Activated CD4-positive, alpha-beta memory T cell treated with anti-CD3 and anti-CD28 coated beads for 36 hours (primary cell): ENCODE results near the gene HIC1. TPM values are rescaled to one million over a fixed set of nuclear protein-coding genes. Genes with fewer than 3 reads are reported as not detected.

Experiments
- CTCF ChIA-PET: fragments of 350-600 bp; sonication (Branson Sonifier 250); formaldehyde crosslinking; loops from one replicate; lab custom pipeline; 2021; ENCODE audit warnings: antibody characterized with exemption, inconsistent platforms; lab: Charles Lee
- POLR2A ChIA-PET: fragments of 350-600 bp; sonication (Branson Sonifier 250); formaldehyde crosslinking; loops from one replicate; lab custom pipeline; 2021; ENCODE audit warnings: antibody characterized with exemption; lab: Charles Lee
- DNase-seq: peaks from one replicate; pipeline ENCODE4 v3.0.0-alpha.2; 2020
- H3K27ac Mint-ChIP-seq: one replicate; pipeline ENCODE4 v1.8.0; 2021; ENCODE audit warnings: mixed read lengths
- H3K27me3 Mint-ChIP-seq: one replicate; pipeline ENCODE4 v1.8.0; 2021; ENCODE audit warnings: mixed read lengths
- H3K36me3 Mint-ChIP-seq: one replicate; pipeline ENCODE4 v1.8.0; 2021; ENCODE audit warnings: mixed read lengths
- H3K4me1 Mint-ChIP-seq: one replicate; pipeline ENCODE4 v1.8.0; 2021; ENCODE audit warnings: low read depth, mixed read lengths
- H3K4me3 Mint-ChIP-seq: one replicate; pipeline ENCODE4 v1.8.0; 2021; ENCODE audit warnings: mild to moderate bottlenecking, mixed read lengths
- H3K9me3 Mint-ChIP-seq: one replicate; pipeline ENCODE4 v1.8.0; 2021; ENCODE audit warnings: mixed read lengths
- intact Hi-C: fragments of 100-400 bp; cut with micrococcal nuclease; formaldehyde crosslinking; loops from one replicate; pipeline ENCODE4 v1.15.1; 2023
- total RNA-seq, 2 experiments: library from RNA; stranded (reverse); gene quantifications; one replicate each; pipeline ENCODE4 v1.2.3, GENCODE V29; 2021

Gene HIC1
- total RNA-seq, 2 experiments from 2014 or later, result 13.1 to 13.2 TPM

GRCh38 chr17:2018716-2019510 is 36.0 kb upstream of the HIC1 start:
- ChIA-PET POLR2A (no interaction called here), CTCF (no interaction called here)
- Mint-ChIP-seq H3K4me3 (no peak overlapping the region), H3K27ac (no peak overlapping the region), H3K36me3 (no peaks in the 10 kb centered on the region), H3K9me3 (no peaks in the 10 kb centered on the region), H3K27me3 (peaks cover 9% of the 10 kb centered on the region), H3K4me1 (peaks cover 3% of the 10 kb centered on the region)
- DNase-seq, result no peak
- intact Hi-C loops, result no loop called here

GRCh38 chr17:2019723-2020122 is 35.2 kb upstream of the HIC1 start:
- Mint-ChIP-seq H3K4me3 (no peak overlapping the region), H3K36me3 (no peaks in the 10 kb centered on the region), H3K27me3 (peaks cover 11% of the 10 kb centered on the region), H3K9me3 (no peaks in the 10 kb centered on the region), H3K27ac (no peak overlapping the region), H3K4me1 (peaks cover 4% of the 10 kb centered on the region)
- intact Hi-C loops, result no loop called here
- CTCF ChIA-PET, result no interaction called here
- POLR2A ChIA-PET, result no interaction called here
- DNase-seq, result no peak

GRCh38 chr17:2020721-2021120 is 34.2 kb upstream of the HIC1 start:
- intact Hi-C loops, result no loop called here
- Mint-ChIP-seq H3K9me3 (no peaks in the 10 kb centered on the region), H3K27ac (no peak overlapping the region), H3K4me1 (peaks cover 5% of the 10 kb centered on the region), H3K4me3 (no peak overlapping the region), H3K36me3 (no peaks in the 10 kb centered on the region), H3K27me3 (peaks cover 15% of the 10 kb centered on the region)
- ChIA-PET CTCF (no interaction called here), POLR2A (no interaction called here)
- no peak for DNase-seq

- intact Hi-C loops, result no loop called here
- Mint-ChIP-seq H3K4me3 (no peak overlapping the region), H3K27me3 (peaks cover 28% of the 10 kb centered on the region), H3K27ac (no peak overlapping the region), H3K9me3 (no peaks in the 10 kb centered on the region), H3K4me1 (peaks cover 9% of the 10 kb centered on the region), H3K36me3 (no peaks in the 10 kb centered on the region)
- DNase-seq, result peak; percentile 11
- ChIA-PET CTCF (interaction anchor here (1.2 to 3.6 kb wide), 2 partner anchors 33 to 113 kb away, joined by 4 to 23 read pairs; no protein-coding TSS in a partner anchor), POLR2A (no interaction called here)
Observed at GRCh38 chr17:2022647-2023240, 32.2 kb upstream of the HIC1 start.

GRCh38 chr17:2023256-2023655 is 31.6 kb upstream of the HIC1 start:
- ChIA-PET CTCF (interaction anchor here (1.2 to 3.6 kb wide), 3 partner anchors 32 to 141 kb away, joined by 4 to 23 read pairs (median 5); no protein-coding TSS in a partner anchor), POLR2A (interaction anchor here (0.7 kb wide), 1 partner anchor 64 kb away, joined by 3 read pairs; no protein-coding TSS in a partner anchor)
- intact Hi-C loops, result no loop called here
- DNase-seq, result no peak
- no peak overlapping the region for H3K4me3 Mint-ChIP-seq
- no peaks in the 10 kb centered on the region for H3K9me3 Mint-ChIP-seq
- no peaks in the 10 kb centered on the region for H3K36me3 Mint-ChIP-seq
- H3K27ac Mint-ChIP-seq, result no peak overlapping the region
- H3K27me3 Mint-ChIP-seq, result peaks cover 31% of the 10 kb centered on the region
- peaks cover 9% of the 10 kb centered on the region for H3K4me1 Mint-ChIP-seq

GRCh38 chr17:2023692-2024571 is 31.0 kb upstream of the HIC1 start:
- Mint-ChIP-seq H3K27me3 (peaks cover 33% of the 10 kb centered on the region), H3K27ac (no peak overlapping the region), H3K36me3 (no peaks in the 10 kb centered on the region), H3K4me3 (peak overlapping the region; percentile 59), H3K4me1 (peaks cover 9% of the 10 kb centered on the region), H3K9me3 (no peaks in the 10 kb centered on the region)
- intact Hi-C loops, result no loop called here
- peak; percentile 49 for DNase-seq
- ChIA-PET POLR2A (interaction anchor here (0.7 kb wide), 1 partner anchor 63 kb away, joined by 3 read pairs; no protein-coding TSS in a partner anchor), CTCF (interaction anchor here (1.2 to 3.6 kb wide), 5 partner anchors 31 to 302 kb away, joined by 4 to 23 read pairs (median 11); partner anchors contain the start of gene HIC1)

GRCh38 chr17:2024572-2025219 is 30.2 kb upstream of the HIC1 start:
- H3K27ac Mint-ChIP-seq, result no peak overlapping the region
- ChIA-PET CTCF (interaction anchor here (0.7 to 3.6 kb wide), 7 partner anchors 20 to 303 kb away, joined by 3 to 23 read pairs (median 9); partner anchors contain the start of gene HIC1), POLR2A (interaction anchor here (0.5 to 0.6 kb wide), 3 partner anchors 302 to 309 kb away, joined by 3 read pairs; no protein-coding TSS in a partner anchor)
- H3K9me3 Mint-ChIP-seq, result no peaks in the 10 kb centered on the region
- H3K4me3 Mint-ChIP-seq, result peak overlapping the region; percentile 32
- DNase-seq, result peak; percentile 17
- peaks cover 9% of the 10 kb centered on the region for H3K4me1 Mint-ChIP-seq
- H3K27me3 Mint-ChIP-seq, result peaks cover 31% of the 10 kb centered on the region
- intact Hi-C loops, result no loop called here
- no peaks in the 10 kb centered on the region for H3K36me3 Mint-ChIP-seq

- ChIA-PET CTCF (interaction anchor here (0.6 to 3.6 kb wide), 10 partner anchors 20 to 376 kb away, joined by 3 to 23 read pairs (median 5); partner anchors contain the start of genes HIC1 and RILP), POLR2A (interaction anchor here (0.5 to 0.6 kb wide), 3 partner anchors 302 to 310 kb away, joined by 3 read pairs; no protein-coding TSS in a partner anchor)
- no peaks in the 10 kb centered on the region for H3K36me3 Mint-ChIP-seq
- intact Hi-C loops, result no loop called here
- H3K4me3 Mint-ChIP-seq, result peak within 1 kb of the TSS; percentile 66
- peaks cover 31% of the 10 kb centered on the region for H3K27me3 Mint-ChIP-seq
- no peak within 1 kb of the TSS for H3K27ac Mint-ChIP-seq
- DNase-seq, result peak; percentile 77
- no peaks in the 10 kb centered on the region for H3K9me3 Mint-ChIP-seq
- peaks cover 9% of the 10 kb centered on the region for H3K4me1 Mint-ChIP-seq
Observed at GRCh38 chr17:2025220-2025621, 29.7 kb upstream of the HIC1 start, which contains the start of gene RTN4RL1. RTN4RL1 (minus strand) TSS chr17:2025334; CDS start chr17:2024865, 469 bp downstream.

- POLR2A ChIA-PET, result no interaction called here
- intact Hi-C loops, result no loop called here
- Mint-ChIP-seq H3K4me1 (peaks cover 12% of the 10 kb centered on the region), H3K9me3 (no peaks in the 10 kb centered on the region), H3K27ac (no peak overlapping the region), H3K27me3 (peaks cover 31% of the 10 kb centered on the region), H3K36me3 (no peaks in the 10 kb centered on the region), H3K4me3 (peak overlapping the region; percentile 66)
- CTCF ChIA-PET, result interaction anchor here (0.6 to 3.6 kb wide), 13 partner anchors 29 to 390 kb away, joined by 3 to 23 read pairs (median 4); partner anchors contain the start of genes HIC1 and RILP
- DNase-seq, result peak; percentile 58
Observed at GRCh38 chr17:2025622-2026309, 29.1 kb upstream of the HIC1 start.

- Mint-ChIP-seq H3K27me3 (peaks cover 29% of the 10 kb centered on the region), H3K27ac (no peak overlapping the region), H3K9me3 (no peaks in the 10 kb centered on the region), H3K36me3 (no peaks in the 10 kb centered on the region), H3K4me1 (peaks cover 19% of the 10 kb centered on the region), H3K4me3 (no peak overlapping the region)
- intact Hi-C loops, result no loop called here
- CTCF ChIA-PET, result interaction anchor here (1.1 kb wide), 1 partner anchor 119 kb away, joined by 3 read pairs; no protein-coding TSS in a partner anchor
- peak; percentile 14 for DNase-seq
- POLR2A ChIA-PET, result no interaction called here
Observed at GRCh38 chr17:2027528-2028233, 27.2 kb upstream of the HIC1 start.
